GM23248 (cell line): ENCODE data around the gene TSEN34.

Source experiments
- EZH2 ChIP-seq: fragments of 200-600 bp; sonication (generic); IDR thresholded peaks from 2 replicates; pipeline ENCODE4 v1.6.1; 2018; ENCODE audit warnings: antibody characterized with exemption, mild to moderate bottlenecking; ENCODE audit not compliant: insufficient read depth, poor library complexity, severe bottlenecking
- EZH2phosphoT487 ChIP-seq: fragments of 200-600 bp; sonication (generic); IDR thresholded peaks from 2 replicates; pipeline ENCODE4 v1.6.1; 2018; ENCODE audit warnings: antibody characterized with exemption, moderate library complexity, mild to moderate bottlenecking, low read depth; ENCODE audit not compliant: insufficient read depth

DNA sequence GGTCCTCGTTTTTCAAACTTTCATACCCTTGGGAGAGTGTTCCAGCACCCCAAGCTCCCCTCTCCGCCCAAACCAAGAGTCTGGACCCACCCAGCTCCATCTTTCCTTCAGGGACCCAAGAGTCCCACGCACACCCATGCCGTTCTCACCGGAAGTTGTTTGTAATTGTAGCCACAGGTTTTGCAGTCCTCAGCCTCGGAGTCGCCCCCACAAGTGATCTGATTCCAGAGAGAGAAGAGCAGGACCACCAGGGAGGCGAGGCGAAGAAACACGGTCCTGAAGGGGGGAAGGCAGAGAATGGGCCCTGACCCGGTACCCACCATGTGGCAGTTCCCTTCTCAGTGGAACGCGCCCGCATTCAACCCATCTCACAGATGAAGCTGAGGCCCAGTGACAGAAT lies 28.2 kb upstream of the TSEN34 start:
- TF ChIP-seq EZH2: no peak
- TF ChIP-seq EZH2phosphoT487: no peak
